Measurements from ENCODE around the gene PAH. TPM values are rescaled to one million over a fixed set of nuclear protein-coding genes. Genes with fewer than 3 reads are reported as not detected.

The PAH gene
- 0.08 TPM in 2 of 5 replicates, not detected in the others for total RNA-seq (2022; extraction: Qiagen RNA extraction)

GRCh38 chr12:102917026-102917787 lies at the start of gene PAH:
TSS of gene PAH (minus strand) at chr12:102917244. CDS start at chr12:102917130, 114 bp downstream.

GRCh38 chr12:102957339-102958050 lies 40.5 kb upstream of the PAH start, which contains the start of gene ASCL1:
TSS of gene ASCL1 (plus strand) at chr12:102957674. CDS start at chr12:102958245, 571 bp downstream.

Other genes with a start within 250 kb of the PAH start
- gene ASCL1, start 40.4 kb upstream of the PAH start, total RNA-seq (2022; extraction: Qiagen RNA extraction) = not detected in 5 replicates

Data from A549 treated with AZD2906 at 1 μM for 4 hours (cell line).